Measurements from ENCODE around the gene OVOL3.

GRCh38 chr19:36108684-36109083 is 2.3 kb upstream of the OVOL3 start:
- TF ChIP-seq POLR2A (IDR thresholded peaks at IDR 0.05) (no peak), POLR2AphosphoS5 (IDR thresholded peaks at IDR 0.05) (no peak), CTCF (IDR thresholded peaks at IDR 0.05) (no peak), EP300 (IDR thresholded peaks at IDR 0.05) (no peak)
